Articular chondrocyte of knee joint (primary cell): Measurements from ENCODE around the gene TOP2B. TPM values are rescaled to one million over a fixed set of nuclear protein-coding genes. Genes with fewer than 3 reads are reported as not detected.

ENCODE experiments used
- small RNA-seq: library from RNA; depleted of rRNA; stranded (forward); fragments of <200 nt; gene quantifications from one replicate; pipeline ENCODE3, GENCODE V24; 2012
- total RNA-seq: library from RNA; depleted of rRNA; stranded (reverse); fragments of >200 nt; gene quantifications from 2 replicates; pipeline ENCODE4 v1.2.3, GENCODE V29; 2012

Gene TOP2B
- 110 and 120 TPM in 2 replicates for total RNA-seq

GRCh38 chr3:25664812-25665314 lies at the start of gene TOP2B:
TOP2B (minus strand) TSS chr3:25664907; CDS start chr3:25664297, 610 bp downstream.

Small RNA genes within 50 kb of the gene (small RNA-seq; reads per million reads assigned to genes)
- gene CRIP1P2: not detected
- not detected for gene RF01161
- not detected for gene RF02271

Other genes starting within 250 kb of the TOP2B start
- 12.0 and 13.4 TPM in 2 replicates for gene RARB, start 236.6 kb downstream of the TOP2B start, total RNA-seq
- 33.7 TPM in 2 replicates for gene NGLY1, start 118.5 kb upstream of the TOP2B start, total RNA-seq
- 11.6 and 12.0 TPM in 2 replicates for gene OXSM, start 125.2 kb upstream of the TOP2B start, total RNA-seq